GM18909 (cell line): ENCODE measurements around the gene DNAI2.
A peak's percentile ranks its signal among the peaks of the same experiment; 100 is the strongest.

Source experiments
- ATAC-seq: cut with Tn5 transposase; IDR thresholded peaks from one replicate; pipeline ENCODE4 v1.9.1; 2021; ENCODE audit warnings: mild to moderate bottlenecking; ENCODE audit not compliant: unreplicated experiment, poor library complexity

Gene DNAI2

DNA sequence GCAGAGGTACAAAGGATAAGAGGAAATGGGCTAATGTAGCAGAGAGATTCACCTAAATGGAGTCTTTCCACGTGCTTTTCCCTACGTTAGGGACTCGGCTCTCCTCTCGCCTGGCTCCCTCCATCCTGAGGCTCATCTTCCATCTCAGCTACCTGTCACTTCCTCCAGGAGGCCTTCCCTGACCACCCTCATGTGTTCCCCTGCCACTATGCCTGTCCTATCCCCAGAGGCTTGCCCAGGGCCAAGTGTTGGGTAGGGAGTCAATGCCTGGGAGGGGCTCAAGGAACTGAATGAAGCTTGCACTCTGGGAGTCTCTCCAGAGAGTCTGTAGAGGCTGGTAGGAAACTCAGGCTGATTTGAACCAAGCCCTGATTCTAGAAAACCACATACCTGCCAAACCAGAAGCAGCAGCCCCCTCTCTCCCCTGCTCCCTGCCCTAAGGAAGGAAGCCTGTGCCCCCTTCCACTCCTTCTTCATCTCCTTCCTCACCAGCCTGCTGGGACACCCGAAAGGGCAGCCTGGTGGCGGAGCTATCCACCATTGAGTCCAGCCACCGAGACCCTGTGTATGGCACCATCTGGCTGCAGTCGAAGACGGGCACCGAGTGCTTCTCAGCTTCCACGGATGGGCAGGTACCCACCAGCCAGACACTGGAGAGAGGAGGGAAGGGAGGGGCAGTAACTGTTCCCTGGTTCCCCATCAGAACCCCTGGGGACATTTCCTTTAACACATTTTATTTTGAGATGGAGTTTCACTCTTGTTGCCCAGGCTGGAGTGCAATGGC lies 25.4 kb downstream of the DNAI2 start:
- ATAC-seq, result no peak

DNA sequence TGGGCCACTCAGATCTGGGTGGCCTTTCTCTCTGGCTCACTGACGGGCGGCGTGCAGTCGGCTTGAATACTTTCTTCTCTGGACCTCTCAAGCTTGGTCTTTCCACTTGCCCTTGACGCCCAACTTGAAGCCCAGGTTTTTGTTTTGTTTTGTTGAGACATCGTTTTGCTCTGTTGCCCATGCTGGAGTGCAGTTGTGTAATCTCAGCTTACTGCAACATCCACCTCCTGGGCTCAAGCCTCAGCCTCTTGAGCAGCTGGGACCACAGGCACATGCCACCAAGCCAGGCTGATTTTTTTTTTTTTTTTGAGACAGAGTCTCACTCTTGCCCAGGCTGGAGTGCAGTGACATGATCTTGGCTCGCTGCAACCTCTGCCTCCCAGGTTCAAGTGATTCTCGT lies 29.3 kb downstream of the DNAI2 start:
- ATAC-seq, result no peak

DNA sequence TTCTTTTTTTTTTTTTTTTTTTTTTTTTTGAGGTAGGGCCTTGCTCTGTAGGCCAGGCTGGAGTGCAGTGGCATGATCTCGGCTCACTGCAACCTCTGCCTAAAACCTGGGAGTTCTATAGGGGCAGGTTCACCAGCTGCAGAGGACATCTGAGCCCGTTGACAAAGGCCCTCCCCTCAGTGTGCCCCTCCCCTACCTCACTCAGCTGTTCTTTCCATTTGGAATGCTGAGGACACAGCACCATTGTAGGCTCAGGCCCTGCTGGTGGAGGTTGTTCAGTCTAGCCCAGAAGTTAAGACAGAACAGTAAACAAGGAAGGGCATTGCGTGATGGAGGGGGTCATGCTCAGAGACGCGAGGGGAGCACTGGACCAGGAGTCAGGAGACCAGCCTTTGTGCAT lies 30.1 kb downstream of the DNAI2 start:
- no peak for ATAC-seq

GRCh38 chr17:74305865-74306654 lies 32.0 kb downstream of the DNAI2 start:
- ATAC-seq, result no peak

DNA sequence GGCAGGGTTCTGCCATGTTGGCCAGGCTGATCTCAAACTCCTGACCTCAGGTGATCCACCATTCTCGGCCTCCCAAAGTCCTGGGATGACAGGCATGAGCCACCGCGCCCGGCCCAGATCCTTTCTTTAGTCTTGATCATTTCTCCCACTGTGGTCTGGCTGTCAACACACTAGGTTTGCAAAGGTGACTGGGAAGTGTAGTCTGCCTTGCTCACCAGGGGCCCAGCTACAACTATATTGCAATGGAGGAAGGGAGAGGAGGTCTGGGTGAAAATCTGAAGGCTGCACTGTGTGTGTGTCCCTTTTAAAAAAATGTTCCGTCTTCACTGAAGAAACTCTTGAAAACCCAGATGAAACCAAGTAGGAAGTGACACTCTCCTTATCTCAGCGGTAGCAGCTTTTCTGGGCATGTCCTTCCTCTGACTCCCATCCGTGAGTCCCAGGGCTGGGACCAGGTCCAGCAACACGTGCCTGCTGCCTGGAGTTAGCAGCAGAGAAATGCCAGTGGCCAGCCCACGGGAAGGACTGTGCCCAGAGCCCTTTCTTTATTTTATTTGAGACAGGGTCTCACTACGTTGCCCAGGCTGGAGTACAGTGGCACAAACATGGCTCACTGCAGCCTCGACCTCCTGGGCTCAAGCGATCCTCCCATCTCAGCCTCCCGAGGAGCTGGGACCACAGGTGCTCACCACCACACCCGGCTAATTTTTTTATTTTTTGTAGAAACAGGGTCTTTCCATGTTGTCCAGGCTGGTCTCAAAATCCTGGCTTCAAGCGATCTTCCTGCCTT lies 34.1 kb downstream of the DNAI2 start:
- ATAC-seq, result no peak

DNA sequence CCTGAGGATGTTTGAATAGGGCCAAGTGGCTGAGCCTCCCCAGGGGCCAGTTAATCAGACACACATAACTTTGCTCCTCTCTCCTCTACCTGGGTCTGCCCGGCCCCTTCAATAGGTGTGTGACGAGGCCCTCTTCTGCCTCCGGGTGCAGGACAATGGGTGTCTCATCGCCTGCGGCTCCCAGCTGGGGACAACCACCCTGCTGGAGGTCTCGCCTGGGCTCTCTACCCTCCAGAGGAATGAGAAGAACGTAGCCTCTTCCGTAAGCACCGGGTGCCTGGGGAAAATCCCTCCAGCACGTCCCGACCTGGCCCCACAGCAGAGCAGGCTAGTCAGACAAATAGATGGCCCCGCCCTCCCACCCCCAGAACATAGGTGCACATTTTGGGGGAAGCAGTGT lies 35.9 kb downstream of the DNAI2 start:
- ATAC-seq, result no peak

DNA sequence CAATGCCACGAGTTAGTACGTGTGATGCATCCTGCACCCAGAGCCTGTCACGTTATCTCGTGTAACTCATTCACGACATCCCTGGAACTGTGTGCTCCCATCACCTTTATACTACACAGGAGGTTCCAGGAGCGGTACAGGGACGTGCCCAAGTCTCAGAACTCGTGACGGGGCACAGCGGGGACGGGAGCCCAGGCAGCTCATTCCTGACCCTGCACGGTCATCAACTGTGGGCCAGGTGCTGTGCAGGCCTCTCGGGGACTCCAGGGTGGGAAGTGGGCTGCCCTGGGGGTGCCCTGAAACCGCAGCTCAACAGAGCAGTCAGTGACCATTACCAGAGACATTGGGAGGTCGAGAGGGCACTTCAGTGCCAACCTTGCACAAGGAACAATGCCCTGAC lies 40.8 kb downstream of the DNAI2 start:
- ATAC-seq, result no peak

GRCh38 chr17:74316220-74316619 lies 42.2 kb downstream of the DNAI2 start:
- no peak for ATAC-seq

- no peak for ATAC-seq
Measured at GRCh38 chr17:74317071-74317470, 43.0 kb downstream of the DNAI2 start.

DNA sequence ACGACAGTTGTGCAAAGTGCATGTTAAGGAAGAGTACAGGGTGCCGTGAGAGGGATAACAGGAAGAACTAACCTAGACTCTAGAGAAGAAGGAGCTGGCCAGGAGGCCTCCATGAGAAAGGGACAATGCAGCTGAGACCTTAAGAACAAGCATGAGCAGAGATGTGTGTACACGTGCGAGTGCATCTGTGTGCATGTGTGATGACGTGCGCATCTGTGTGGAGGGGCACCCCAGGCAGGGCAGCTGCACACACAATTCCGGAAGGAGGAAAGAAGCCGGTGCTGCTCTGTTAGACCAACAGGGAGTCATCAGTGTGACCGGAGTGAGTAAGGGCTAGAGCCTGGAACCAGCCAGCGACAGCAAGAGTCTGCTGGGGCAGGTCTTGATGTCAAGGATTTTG lies 44.4 kb downstream of the DNAI2 start:
- no peak for ATAC-seq

GRCh38 chr17:74324521-74324920 lies 50.5 kb downstream of the DNAI2 start:
- ATAC-seq, result no peak

GRCh38 chr17:74325376-74325742 lies 51.3 kb downstream of the DNAI2 start:
- ATAC-seq, result no peak

GRCh38 chr17:74325743-74326379 lies 51.8 kb downstream of the DNAI2 start, which contains the start of gene KIF19:
Gene KIF19, plus strand, starts transcription at chr17:74326226. Its CDS starts 124 bp downstream, at chr17:74326350.
- peak; percentile 58 for ATAC-seq

DNA sequence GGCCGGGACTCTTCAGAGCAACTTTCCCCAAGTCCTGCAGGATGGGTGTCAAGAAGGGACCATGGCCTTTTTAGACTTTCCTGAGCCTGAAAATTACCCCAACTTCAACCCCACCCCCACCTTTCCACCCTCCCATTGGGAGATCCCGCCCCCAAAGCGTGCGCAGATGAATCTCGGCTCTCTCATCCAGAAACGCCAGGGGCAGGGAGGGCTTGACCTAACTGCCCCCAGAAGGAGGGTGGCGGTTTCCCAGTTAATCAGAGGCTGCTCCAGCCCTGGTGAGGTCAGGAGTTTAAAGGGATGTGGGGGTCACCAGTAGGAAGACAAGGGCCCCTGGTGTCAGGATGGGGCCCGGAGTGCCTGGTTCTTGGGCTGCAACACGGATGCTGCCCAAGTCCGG lies 52.5 kb downstream of the DNAI2 start:
- no peak for ATAC-seq

- ATAC-seq, result no peak
Measured at GRCh38 chr17:74328487-74328886, 54.5 kb downstream of the DNAI2 start.

DNA sequence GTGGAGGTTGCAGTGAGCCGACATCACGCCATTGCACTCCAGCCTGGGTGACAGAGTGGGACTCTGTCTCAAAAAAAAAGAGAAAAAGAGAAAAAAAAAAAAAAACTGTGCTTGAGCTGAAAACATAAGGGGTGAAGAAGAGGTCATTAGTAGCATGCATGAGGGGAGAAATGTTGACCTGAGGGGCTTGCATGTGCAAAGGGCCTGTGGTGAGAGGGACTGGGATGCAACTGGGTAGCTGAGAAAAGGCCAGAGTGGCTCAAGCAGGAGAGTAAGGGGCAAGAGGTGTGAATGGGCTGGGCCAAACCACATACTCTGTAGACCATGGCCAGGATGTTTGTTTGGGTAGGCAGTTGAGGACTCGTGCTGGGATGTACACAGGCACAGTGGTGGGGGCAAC lies 55.3 kb downstream of the DNAI2 start:
- ATAC-seq, result no peak

DNA sequence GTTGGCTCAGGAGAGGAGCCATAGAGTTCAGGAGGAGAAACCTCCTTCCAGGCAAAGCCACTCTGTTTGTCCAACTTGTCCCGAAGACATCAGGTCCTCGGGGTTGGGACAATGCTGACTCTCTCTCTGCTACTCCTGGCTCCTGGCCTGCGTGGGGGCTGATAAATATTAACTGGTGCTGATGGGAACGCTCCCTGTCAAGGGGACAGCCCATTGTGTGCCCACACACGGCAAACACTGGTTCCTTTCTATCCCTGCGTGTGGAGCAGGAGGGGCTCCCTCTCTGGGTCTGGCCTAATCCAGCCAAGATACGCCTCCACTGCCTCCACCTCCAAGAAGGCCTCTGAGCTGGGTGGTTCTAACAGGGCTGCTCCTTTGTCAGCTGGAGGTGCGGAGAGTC lies 56.4 kb downstream of the DNAI2 start:
- no peak for ATAC-seq

- no peak for ATAC-seq
Measured at GRCh38 chr17:74332017-74332650, 58.1 kb downstream of the DNAI2 start.

DNA sequence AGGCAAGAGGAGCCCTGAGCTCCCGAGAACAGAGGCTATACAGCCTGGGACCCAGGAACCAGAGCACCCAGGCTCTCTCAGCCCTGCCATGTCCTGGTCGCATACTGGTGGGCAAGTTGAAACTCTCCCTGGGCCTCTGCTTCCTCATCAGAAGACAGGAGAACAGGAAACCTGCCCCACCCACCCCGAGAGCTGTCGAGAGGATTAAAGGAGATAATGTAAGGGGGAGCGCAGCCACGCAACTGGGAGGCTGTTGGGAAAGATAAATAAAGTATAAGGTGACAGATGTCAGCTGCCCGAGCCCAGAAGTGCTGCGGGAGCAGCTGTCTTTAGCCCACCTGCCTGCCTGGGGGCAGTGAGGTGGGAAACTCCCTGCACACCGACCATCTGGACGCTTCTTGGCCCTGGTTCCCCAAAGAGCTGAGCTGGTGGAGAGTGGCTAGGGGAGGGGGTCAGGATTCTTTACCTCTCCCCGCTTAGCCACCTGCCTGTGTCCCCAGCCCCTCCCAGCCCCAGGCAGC lies 58.8 kb downstream of the DNAI2 start:
- no peak for ATAC-seq
